ENCODE results near the gene LEP.

DNA sequence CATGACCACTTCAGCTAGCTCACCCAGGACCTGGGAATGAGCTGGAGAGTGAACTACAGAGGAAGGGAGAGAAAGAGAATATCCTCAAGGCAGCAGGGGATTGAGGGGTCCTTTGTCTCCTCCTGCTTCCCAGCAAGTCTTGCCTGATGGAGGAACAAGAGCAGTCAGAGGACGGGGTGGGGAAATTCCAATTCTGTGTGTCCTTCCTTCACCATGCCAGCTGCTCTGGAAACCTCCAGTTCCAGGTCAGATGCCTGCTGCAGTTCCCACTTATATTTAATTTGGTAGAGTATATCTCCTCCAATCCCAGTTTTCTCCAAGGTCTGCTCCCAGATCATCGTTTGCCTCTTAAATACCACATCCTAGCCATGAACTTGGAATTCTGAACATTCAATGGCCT is 21.4 kb upstream of the LEP start:
- TF ChIP-seq, protein P1, sequence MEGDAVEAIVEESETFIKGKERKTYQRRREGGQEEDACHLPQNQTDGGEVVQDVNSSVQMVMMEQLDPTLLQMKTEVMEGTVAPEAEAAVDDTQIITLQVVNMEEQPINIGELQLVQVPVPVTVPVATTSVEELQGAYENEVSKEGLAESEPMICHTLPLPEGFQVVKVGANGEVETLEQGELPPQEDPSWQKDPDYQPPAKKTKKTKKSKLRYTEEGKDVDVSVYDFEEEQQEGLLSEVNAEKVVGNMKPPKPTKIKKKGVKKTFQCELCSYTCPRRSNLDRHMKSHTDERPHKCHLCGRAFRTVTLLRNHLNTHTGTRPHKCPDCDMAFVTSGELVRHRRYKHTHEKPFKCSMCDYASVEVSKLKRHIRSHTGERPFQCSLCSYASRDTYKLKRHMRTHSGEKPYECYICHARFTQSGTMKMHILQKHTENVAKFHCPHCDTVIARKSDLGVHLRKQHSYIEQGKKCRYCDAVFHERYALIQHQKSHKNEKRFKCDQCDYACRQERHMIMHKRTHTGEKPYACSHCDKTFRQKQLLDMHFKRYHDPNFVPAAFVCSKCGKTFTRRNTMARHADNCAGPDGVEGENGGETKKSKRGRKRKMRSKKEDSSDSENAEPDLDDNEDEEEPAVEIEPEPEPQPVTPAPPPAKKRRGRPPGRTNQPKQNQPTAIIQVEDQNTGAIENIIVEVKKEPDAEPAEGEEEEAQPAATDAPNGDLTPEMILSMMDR (IDR thresholded peaks at IDR 0.05): no peak
- TF ChIP-seq EZH2phosphoT487 (IDR thresholded peaks at IDR 0.05): no peak
- TF ChIP-seq EZH2 (IDR thresholded peaks at IDR 0.05): no peak

All from neural progenitor cell (in vitro differentiated cells).